Panc1 (cell line): ENCODE results near the gene KREMEN2. TPM values are rescaled to one million over a fixed set of nuclear protein-coding genes. Genes with fewer than 3 reads are reported as not detected.

Source experiments
- ATAC-seq: fragments of 200-7000 bp; cut with Tn5 transposase; 2 replicates; pipeline ENCODE4 v1.9.1; 2020; ENCODE audit warnings: mild to moderate bottlenecking, moderate library complexity
- BruUV-seq: library from RNA; stranded (reverse); fragments of 400-500 nt; replicated peaks from 2 replicates; lab custom pipeline; 2021; lab: Mats Ljungman, UMichigan
- CTCF ChIA-PET: fragments of 300-600 bp; sonication (Branson Sonifier 250); formaldehyde crosslinking; loops from one replicate; lab custom pipeline; 2022; ENCODE audit warnings: antibody characterized with exemption; lab: Charles Lee
- POLR2A ChIA-PET: fragments of 300-600 bp; sonication (Branson Sonifier 250); formaldehyde crosslinking; loops from one replicate; lab custom pipeline; 2022; ENCODE audit warnings: antibody characterized with exemption; lab: Charles Lee
- DNase-seq: peaks from one replicate; pipeline ENCODE4 v3.0.0-alpha.2; 2010; ENCODE audit warnings: low read depth, low spot score
- H3K27ac ChIP-seq: 2 replicates; pipeline ENCODE4 v1.5.1; 2011; ENCODE audit warnings: mild to moderate bottlenecking, low read length, inconsistent platforms
- H3K27me3 ChIP-seq: fragments of 200-500 bp; sonication (Bioruptor generic); 2 replicates; pipeline ENCODE4 v1.6.0; 2014; ENCODE audit warnings: low read length, inconsistent platforms; ENCODE audit not compliant: control insufficient read depth, insufficient read depth
- H3K36me3 ChIP-seq: fragments of 200-500 bp; sonication (Bioruptor generic); 2 replicates; pipeline ENCODE4 v1.5.1; 2014; ENCODE audit warnings: inconsistent platforms, mild to moderate bottlenecking, low read length, moderate library complexity; ENCODE audit not compliant: control insufficient read depth, insufficient read depth
- H3K4me1 ChIP-seq: 2 replicates; pipeline ENCODE4 v1.5.1; 2011; ENCODE audit warnings: inconsistent platforms, mild to moderate bottlenecking, low read length, moderate library complexity; ENCODE audit not compliant: control insufficient read depth, insufficient read depth
- H3K4me3 ChIP-seq, 2 experiments: 2 replicates each; pipeline ENCODE4 v1.5.1; 2011 to 2012; ENCODE audit warnings: low read depth in 2 of 2, low read length in 2 of 2, mild to moderate bottlenecking in 2 of 2, inconsistent platforms in 1 of 2, moderate library complexity in 1 of 2
- H3K9me3 ChIP-seq: fragments of 200-500 bp; sonication (Bioruptor generic); 2 replicates; pipeline ENCODE4 v1.5.1; 2014; ENCODE audit warnings: low read depth, mild to moderate bottlenecking, inconsistent platforms, low read length, moderate library complexity; ENCODE audit not compliant: control insufficient read depth, insufficient read depth
- POLR2AphosphoS5 ChIP-seq: IDR thresholded peaks from 2 replicates; pipeline ENCODE4 v1.6.1; 2012; ENCODE audit warnings: mild to moderate bottlenecking, low read depth, low read length, moderate library complexity
- SIN3A ChIP-seq: IDR thresholded peaks from 2 replicates; pipeline ENCODE4 v1.6.1; 2012; ENCODE audit warnings: low read depth, mild to moderate bottlenecking, low read length, moderate library complexity, borderline replicate concordance; ENCODE audit not compliant: insufficient read depth
- TCF7L2 ChIP-seq: IDR thresholded peaks from 2 replicates; pipeline ENCODE4 v1.6.1; 2011; ENCODE audit warnings: mild to moderate bottlenecking, low read depth, low read length, inconsistent platforms
- in situ Hi-C: cut with HindIII; loops from 2 replicates; pipeline ENCODE4 v1.10.0; 2016; ENCODE audit warnings: low sequenced_read_pairs, low pct_unique_long_range_greater_than_20kb
- intact Hi-C: fragments of 100-400 bp; cut with micrococcal nuclease; formaldehyde crosslinking; loops from one replicate; pipeline ENCODE4 v1.10.0; 2022; ENCODE audit not compliant: unreplicated experiment
- total RNA-seq: library from RNA; stranded (reverse); gene quantifications from one replicate; pipeline ENCODE4 v1.2.1, GENCODE V29; 2021; ENCODE audit not compliant: unreplicated experiment
- TF ChIP-seq, protein P1 (sequence below): fragments of 450-650 bp; IDR thresholded peaks from 2 replicates; pipeline ENCODE4 v1.5.1; 2017; ENCODE audit warnings: mild to moderate bottlenecking
- TF ChIP-seq, protein P2 (sequence below), 2 experiments: IDR thresholded peaks; 2 replicates each; pipeline ENCODE4 v1.6.1; 2011 to 2012; ENCODE audit warnings: low read depth in 2 of 2, control low read depth in 1 of 2, low read length in 1 of 2, mild to moderate bottlenecking in 1 of 2, moderate library complexity in 1 of 2; ENCODE audit not compliant: insufficient read depth in 1 of 2

Gene KREMEN2
- total RNA-seq, 1 experiment from 2014 or later = 10.8 TPM

DNA sequence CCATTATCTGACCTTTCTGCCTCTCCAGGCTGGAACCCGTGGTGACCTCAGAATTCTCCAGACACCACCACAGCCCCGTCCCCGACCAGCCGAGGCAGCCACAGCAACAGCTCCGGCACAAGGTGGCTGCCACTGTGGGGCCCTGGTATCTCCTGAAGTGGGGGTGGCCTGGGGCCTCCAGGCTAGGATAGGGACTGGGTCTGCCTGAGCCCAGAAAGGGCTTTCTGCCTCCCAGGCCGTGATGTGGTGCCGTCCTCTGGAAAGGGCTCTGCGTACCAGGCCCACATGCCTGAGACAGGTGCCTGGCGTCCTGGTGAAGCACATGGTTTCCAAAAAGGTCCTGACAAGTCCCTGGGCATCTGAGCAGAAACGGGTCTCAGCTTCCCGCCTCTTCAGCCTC is 35.3 kb upstream of the KREMEN2 start:
- no TSS peak for BruUV-seq
- ChIA-PET CTCF (no interaction called here), POLR2A (no interaction called here)
- no peaks in the 10 kb centered on the region for H3K4me1 ChIP-seq
- H3K9me3 ChIP-seq = no peaks in the 10 kb centered on the region
- no peak overlapping the region for H3K4me3 ChIP-seq
- no peaks in the 10 kb centered on the region for H3K36me3 ChIP-seq
- no peak for ATAC-seq
- in situ Hi-C loops (no loop called here), intact Hi-C loops (no loop called here)
- H3K27ac ChIP-seq = no peak overlapping the region
- no peak for DNase-seq
- TF ChIP-seq SIN3A = no peak
- TF ChIP-seq TCF7L2 = no peak
- TF ChIP-seq POLR2AphosphoS5 = no peak
- TF ChIP-seq, protein P1, sequence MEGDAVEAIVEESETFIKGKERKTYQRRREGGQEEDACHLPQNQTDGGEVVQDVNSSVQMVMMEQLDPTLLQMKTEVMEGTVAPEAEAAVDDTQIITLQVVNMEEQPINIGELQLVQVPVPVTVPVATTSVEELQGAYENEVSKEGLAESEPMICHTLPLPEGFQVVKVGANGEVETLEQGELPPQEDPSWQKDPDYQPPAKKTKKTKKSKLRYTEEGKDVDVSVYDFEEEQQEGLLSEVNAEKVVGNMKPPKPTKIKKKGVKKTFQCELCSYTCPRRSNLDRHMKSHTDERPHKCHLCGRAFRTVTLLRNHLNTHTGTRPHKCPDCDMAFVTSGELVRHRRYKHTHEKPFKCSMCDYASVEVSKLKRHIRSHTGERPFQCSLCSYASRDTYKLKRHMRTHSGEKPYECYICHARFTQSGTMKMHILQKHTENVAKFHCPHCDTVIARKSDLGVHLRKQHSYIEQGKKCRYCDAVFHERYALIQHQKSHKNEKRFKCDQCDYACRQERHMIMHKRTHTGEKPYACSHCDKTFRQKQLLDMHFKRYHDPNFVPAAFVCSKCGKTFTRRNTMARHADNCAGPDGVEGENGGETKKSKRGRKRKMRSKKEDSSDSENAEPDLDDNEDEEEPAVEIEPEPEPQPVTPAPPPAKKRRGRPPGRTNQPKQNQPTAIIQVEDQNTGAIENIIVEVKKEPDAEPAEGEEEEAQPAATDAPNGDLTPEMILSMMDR = no peak
- TF ChIP-seq, protein P2, sequence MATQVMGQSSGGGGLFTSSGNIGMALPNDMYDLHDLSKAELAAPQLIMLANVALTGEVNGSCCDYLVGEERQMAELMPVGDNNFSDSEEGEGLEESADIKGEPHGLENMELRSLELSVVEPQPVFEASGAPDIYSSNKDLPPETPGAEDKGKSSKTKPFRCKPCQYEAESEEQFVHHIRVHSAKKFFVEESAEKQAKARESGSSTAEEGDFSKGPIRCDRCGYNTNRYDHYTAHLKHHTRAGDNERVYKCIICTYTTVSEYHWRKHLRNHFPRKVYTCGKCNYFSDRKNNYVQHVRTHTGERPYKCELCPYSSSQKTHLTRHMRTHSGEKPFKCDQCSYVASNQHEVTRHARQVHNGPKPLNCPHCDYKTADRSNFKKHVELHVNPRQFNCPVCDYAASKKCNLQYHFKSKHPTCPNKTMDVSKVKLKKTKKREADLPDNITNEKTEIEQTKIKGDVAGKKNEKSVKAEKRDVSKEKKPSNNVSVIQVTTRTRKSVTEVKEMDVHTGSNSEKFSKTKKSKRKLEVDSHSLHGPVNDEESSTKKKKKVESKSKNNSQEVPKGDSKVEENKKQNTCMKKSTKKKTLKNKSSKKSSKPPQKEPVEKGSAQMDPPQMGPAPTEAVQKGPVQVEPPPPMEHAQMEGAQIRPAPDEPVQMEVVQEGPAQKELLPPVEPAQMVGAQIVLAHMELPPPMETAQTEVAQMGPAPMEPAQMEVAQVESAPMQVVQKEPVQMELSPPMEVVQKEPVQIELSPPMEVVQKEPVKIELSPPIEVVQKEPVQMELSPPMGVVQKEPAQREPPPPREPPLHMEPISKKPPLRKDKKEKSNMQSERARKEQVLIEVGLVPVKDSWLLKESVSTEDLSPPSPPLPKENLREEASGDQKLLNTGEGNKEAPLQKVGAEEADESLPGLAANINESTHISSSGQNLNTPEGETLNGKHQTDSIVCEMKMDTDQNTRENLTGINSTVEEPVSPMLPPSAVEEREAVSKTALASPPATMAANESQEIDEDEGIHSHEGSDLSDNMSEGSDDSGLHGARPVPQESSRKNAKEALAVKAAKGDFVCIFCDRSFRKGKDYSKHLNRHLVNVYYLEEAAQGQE (IDR thresholded peaks at IDR 0.05; ENCODE audit: insufficient read depth in 1 of 2, low read depth in 2 of 2, low read length in 1 of 2) = no peak
- H3K27me3 ChIP-seq = no peaks in the 10 kb centered on the region

DNA sequence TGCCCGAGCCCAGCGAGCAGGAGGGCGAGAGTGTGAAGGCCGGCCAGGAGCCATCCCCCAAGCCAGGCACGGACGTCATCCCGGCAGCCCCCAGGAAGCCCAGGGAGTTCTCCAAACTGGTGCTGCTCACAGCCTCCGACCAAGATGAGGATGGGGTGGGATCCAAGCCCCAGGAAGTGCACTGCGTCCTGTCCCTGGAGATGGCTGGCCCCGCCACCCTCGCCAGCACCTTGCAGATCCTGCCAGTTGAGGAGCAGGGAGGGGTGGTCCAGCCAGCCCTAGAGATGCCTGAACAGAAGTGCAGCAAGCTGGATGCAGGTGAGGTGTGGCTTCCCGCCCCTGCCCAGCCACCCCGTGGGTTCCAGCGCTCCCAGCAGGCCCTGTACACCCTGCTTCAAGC is 34.4 kb upstream of the KREMEN2 start:
- no peak for ATAC-seq
- no peaks in the 10 kb centered on the region for H3K4me1 ChIP-seq
- intact Hi-C loops = no loop called here
- no peak for DNase-seq
- no TSS peak for BruUV-seq
- no peak overlapping the region for H3K27ac ChIP-seq
- ChIA-PET CTCF (no interaction called here), POLR2A (no interaction called here)
- TF ChIP-seq, protein P1 = no peak
- no peak for TF ChIP-seq SIN3A
- no peak for TF ChIP-seq TCF7L2
- TF ChIP-seq, protein P2 (IDR thresholded peaks at IDR 0.05; ENCODE audit: insufficient read depth in 1 of 2, low read depth in 2 of 2, low read length in 1 of 2) = no peak
- TF ChIP-seq POLR2AphosphoS5 = no peak
- in situ Hi-C loops = no loop called here
- no peaks in the 10 kb centered on the region for H3K9me3 ChIP-seq
- H3K27me3 ChIP-seq = no peaks in the 10 kb centered on the region
- H3K36me3 ChIP-seq = no peaks in the 10 kb centered on the region
- H3K4me3 ChIP-seq = no peak overlapping the region
